B cell (primary cell): ENCODE measurements around the gene ASPHD2. TPM values are rescaled to one million over a fixed set of nuclear protein-coding genes. Genes with fewer than 3 reads are reported as not detected.
A peak's percentile ranks its signal among the peaks of the same experiment; 100 is the strongest.

Source experiments
- ATAC-seq: fragments of 200-7000 bp; cut with Tn5 transposase; one replicate; pipeline ENCODE4 v1.10.0; 2021; ENCODE audit warnings: low read depth, mild to moderate bottlenecking, moderate number of reproducible peaks, moderate library complexity
- CTCF ChIA-PET: fragments of 350-600 bp; sonication (Branson Sonifier 250); formaldehyde crosslinking; loops from one replicate; lab custom pipeline; 2021; ENCODE audit warnings: antibody characterized with exemption, inconsistent platforms; lab: Charles Lee
- POLR2A ChIA-PET: fragments of 350-600 bp; sonication (Branson Sonifier 250); formaldehyde crosslinking; loops from one replicate; lab custom pipeline; 2021; ENCODE audit warnings: antibody characterized with exemption; lab: Charles Lee
- DNase-seq: peaks from one replicate; pipeline ENCODE4 v3.0.0; 2013
- H2AFZ ChIP-seq: 2 replicates; pipeline ENCODE4 v1.6.1; 2012; ENCODE audit warnings: mild to moderate bottlenecking, low read depth, low read length; ENCODE audit not compliant: insufficient read depth, poor library complexity, severe bottlenecking
- H3K27ac ChIP-seq, 2 donors: 1 replicate in 1 of 2; 2 replicates in 1 of 2; pipeline ENCODE4 v1.5.1; 2012 to 2013; ENCODE audit warnings: low read length in 2 of 2, mild to moderate bottlenecking in 2 of 2, moderate library complexity in 1 of 2
- H3K27me3 ChIP-seq, 4 experiments: fragments of 200-600 bp in 1 of 4; sonication (generic) in 1 of 4; replicated peaks in 1 of 4; 1 replicate in 2 of 4; 2 replicates in 2 of 4; pipeline versions ENCODE4 v1.6.1 to v1.7.0; 2013 to 2016; ENCODE audit warnings: low read length in 3 of 4, mild to moderate bottlenecking in 2 of 4, mixed read lengths in 1 of 4, moderate library complexity in 1 of 4; ENCODE audit not compliant: insufficient read depth in 4 of 4, control insufficient read depth in 3 of 4; ENCODE audit errors: control extremely low read depth in 1 of 4
- H3K36me3 ChIP-seq, 2 experiments: replicated peaks in 1 of 2; 1 replicate in 1 of 2; 2 replicates in 1 of 2; pipeline versions ENCODE4 v1.6.1 to v1.7.1; 2013; ENCODE audit warnings: low read length in 1 of 2; ENCODE audit not compliant: insufficient read depth in 2 of 2, control insufficient read depth in 1 of 2; ENCODE audit errors: control extremely low read depth in 1 of 2, extremely low read depth in 1 of 2
- H3K4me1 ChIP-seq, 2 donors: fragments of 200-600 bp in 1 of 2; sonication (generic) in 1 of 2; 1 replicate in 1 of 2; 2 replicates in 1 of 2; pipeline versions ENCODE4 v1.5.1 to v1.6.1; 2013 to 2017; ENCODE audit warnings: low read length in 2 of 2; ENCODE audit not compliant: control insufficient read depth in 2 of 2, insufficient read depth in 2 of 2
- H3K4me2 ChIP-seq: replicated peaks from 2 replicates; pipeline ENCODE3; 2012; ENCODE audit warnings: mild to moderate bottlenecking, low read depth, low read length; ENCODE audit not compliant: poor library complexity, severe bottlenecking
- H3K4me3 ChIP-seq, 5 experiments: fragments of 200-600 bp in 1 of 5; sonication (generic) in 1 of 5; 1 replicate in 3 of 5; 2 replicates in 2 of 5; pipeline versions ENCODE4 v1.5.1 to v1.7.0; 2011 to 2016; ENCODE audit warnings: low read length in 4 of 5, mild to moderate bottlenecking in 4 of 5, low read depth in 2 of 5, control low read depth in 1 of 5, moderate library complexity in 1 of 5; ENCODE audit not compliant: insufficient read depth in 1 of 5; ENCODE audit errors: control extremely low read depth in 1 of 5, extremely low read depth in 1 of 5
- H3K79me2 ChIP-seq: fragments of 200-600 bp; sonication (generic); one replicate; pipeline ENCODE4 v1.6.0; 2016; ENCODE audit warnings: low read length; ENCODE audit not compliant: control insufficient read depth, insufficient read depth
- H3K9ac ChIP-seq: fragments of 200-600 bp; sonication (generic); 2 replicates; pipeline ENCODE4 v1.6.1; 2017; ENCODE audit warnings: mild to moderate bottlenecking, low read length, moderate library complexity
- H3K9me3 ChIP-seq, 3 donors: one replicate each; pipeline versions ENCODE4 v1.6.1 to v1.7.1; 2013; ENCODE audit warnings: low read length in 2 of 3; ENCODE audit not compliant: control insufficient read depth in 2 of 3, insufficient read depth in 1 of 3; ENCODE audit errors: control extremely low read depth in 1 of 3
- H4K20me1 ChIP-seq: 2 replicates; pipeline ENCODE4 v1.6.0; 2012; ENCODE audit warnings: mild to moderate bottlenecking, low read length; ENCODE audit not compliant: insufficient read depth, control insufficient read depth, poor library complexity, severe bottlenecking
- H3K27ac Mint-ChIP-seq: one replicate; pipeline ENCODE4 v1.8.0; 2021; ENCODE audit warnings: mixed read lengths
- H3K27me3 Mint-ChIP-seq: one replicate; pipeline ENCODE4 v1.8.0; 2021; ENCODE audit warnings: mixed read lengths
- H3K4me1 Mint-ChIP-seq: one replicate; pipeline ENCODE4 v1.8.0; 2021; ENCODE audit warnings: mixed read lengths
- H3K4me3 Mint-ChIP-seq: one replicate; pipeline ENCODE4 v1.8.0; 2021; ENCODE audit warnings: mixed read lengths
- H3K9me3 Mint-ChIP-seq: one replicate; pipeline ENCODE4 v1.8.0; 2022; ENCODE audit warnings: mixed read lengths; ENCODE audit not compliant: insufficient read depth
- EZH2 ChIP-seq: IDR thresholded peaks from 2 replicates; pipeline ENCODE4 v1.6.1; 2012; ENCODE audit warnings: borderline replicate concordance, low read depth, mild to moderate bottlenecking, moderate library complexity, low read length; ENCODE audit not compliant: insufficient read depth, poor library complexity, severe bottlenecking
- WGBS: methylation state at CpG from one replicate; pipeline ENCODE4 v1.1.5; 2013; ENCODE audit warnings: missing lambda C conversion rate; ENCODE audit not compliant: insufficient coverage; 5-methylcytosine and 5-hydroxymethylcytosine counted together
- intact Hi-C: fragments of 100-400 bp; cut with micrococcal nuclease; formaldehyde crosslinking; loops from one replicate; pipeline ENCODE4 v1.10.0; 2022
- polyA plus RNA-seq: library from polyadenylated mRNA; depleted of rRNA; stranded (reverse); fragments of >200 nt; gene quantifications from 2 replicates; pipeline ENCODE4 v1.2.3, GENCODE V29; 2012
- total RNA-seq, 2 donors: library from RNA; stranded (reverse); fragments of 120-200 nt in 1 of 2; gene quantifications; 1 replicate in 1 of 2; 2 replicates in 1 of 2; pipeline versions ENCODE4 v1.2.3 to v1.2.4, GENCODE V29; 2013 to 2022
- TF ChIP-seq, protein P1 (sequence below): fragments of 200-600 bp; IDR thresholded peaks from one replicate; pipeline ENCODE4 v1.8.0; 2022; ENCODE audit warnings: antibody characterized with exemption, mild to moderate bottlenecking

ASPHD2 gene
- total and polyA plus RNA-seq, 2 donors (not counting 1 experiment from before 2014, with no cell fraction given), result 5.7 to 7.3 TPM

DNA sequence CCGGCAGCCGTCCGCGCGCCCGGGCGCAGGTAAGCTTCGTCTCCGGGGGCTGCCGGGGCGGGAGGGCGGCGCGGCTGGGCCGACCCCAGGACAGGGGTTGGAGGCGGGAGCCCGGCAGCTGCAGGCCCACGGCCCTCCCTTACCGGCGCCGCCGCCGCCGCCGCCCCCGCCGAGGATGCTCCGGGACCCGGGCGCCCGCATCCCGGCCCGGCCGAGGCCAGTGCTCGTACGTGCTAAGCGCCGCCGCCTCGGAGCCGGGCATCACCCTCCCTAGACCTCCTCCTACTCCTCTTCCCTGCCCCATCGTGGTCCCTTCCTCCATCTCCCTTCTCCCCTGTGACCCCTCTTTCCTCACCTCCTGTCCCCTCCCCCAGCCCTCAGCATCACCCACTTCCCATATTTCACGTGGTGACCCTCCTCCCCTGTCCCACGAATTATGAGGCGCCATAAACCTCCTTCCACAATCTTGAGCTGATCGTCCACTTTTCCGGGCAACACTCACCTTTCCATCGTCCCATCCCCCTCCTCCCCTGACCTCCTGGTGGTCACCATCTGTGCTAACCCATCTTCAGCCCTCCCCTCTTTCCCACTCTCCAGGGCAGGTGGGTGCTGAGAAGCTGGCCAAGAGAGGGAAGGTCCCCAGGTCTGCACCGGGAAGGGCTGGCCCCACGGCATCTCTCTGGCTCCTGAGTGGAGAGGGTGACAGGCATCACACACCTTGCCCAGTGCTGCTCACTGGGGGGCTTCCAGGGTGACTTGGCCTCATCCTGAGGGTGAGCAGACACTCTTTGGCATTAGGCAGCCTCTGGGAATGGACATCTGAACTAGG, 612 bp downstream of the ASPHD2 start:
- Mint-ChIP-seq H3K4me1 (peaks cover 55% of the 10 kb centered on the region), H3K4me3 (peak overlapping the region; percentile 77), H3K27me3 (no peaks in the 10 kb centered on the region), H3K27ac (peak overlapping the region; percentile 86), H3K9me3 (no peaks in the 10 kb centered on the region)
- H3K4me2 ChIP-seq, result peak overlapping the region; percentile 94
- H3K4me1 ChIP-seq, result peaks cover 45 to 48% of the 10 kb centered on the region in 2 donors
- ChIA-PET CTCF (interaction anchor here (0.7 to 3.2 kb wide), 4 partner anchors 31 to 74 kb away, joined by 3 to 19 read pairs (median 4); no protein-coding TSS in a partner anchor), POLR2A (interaction anchor here (0.6 to 2.0 kb wide), 4 partner anchors 9 to 244 kb away, joined by 3 to 10 read pairs (median 4); partner anchors contain the start of genes HPS4 and SRRD)
- peak overlapping the region; percentile 77 for H2AFZ ChIP-seq
- peaks cover 49% of the 10 kb centered on the region for H3K79me2 ChIP-seq
- H3K9me3 ChIP-seq, result peaks cover 0 to 3% (median 0%) of the 10 kb centered on the region in 3 donors
- peak overlapping the region; percentile 30 to 100 (median 56) for H3K4me3 ChIP-seq
- DNase-seq (peak; percentile 54), ATAC-seq (no peak)
- no peaks in the 10 kb centered on the region for H4K20me1 ChIP-seq
- peak overlapping the region; percentile 45 to 74 for H3K27ac ChIP-seq
- peaks cover 2 to 12% of the 10 kb centered on the region in 2 experiments for H3K36me3 ChIP-seq
- peak overlapping the region; percentile 71 for H3K9ac ChIP-seq
- no peaks in the 10 kb centered on the region for H3K27me3 ChIP-seq
- intact Hi-C loops, result loop anchor here (1.0 to 2.0 kb wide), 3 partner anchors 135 to 243 kb away; partner anchors contain the start of gene TPST2
- WGBS, result 6% methylated on average over 50 of the region's 50 CpGs
- TF ChIP-seq, protein P1, sequence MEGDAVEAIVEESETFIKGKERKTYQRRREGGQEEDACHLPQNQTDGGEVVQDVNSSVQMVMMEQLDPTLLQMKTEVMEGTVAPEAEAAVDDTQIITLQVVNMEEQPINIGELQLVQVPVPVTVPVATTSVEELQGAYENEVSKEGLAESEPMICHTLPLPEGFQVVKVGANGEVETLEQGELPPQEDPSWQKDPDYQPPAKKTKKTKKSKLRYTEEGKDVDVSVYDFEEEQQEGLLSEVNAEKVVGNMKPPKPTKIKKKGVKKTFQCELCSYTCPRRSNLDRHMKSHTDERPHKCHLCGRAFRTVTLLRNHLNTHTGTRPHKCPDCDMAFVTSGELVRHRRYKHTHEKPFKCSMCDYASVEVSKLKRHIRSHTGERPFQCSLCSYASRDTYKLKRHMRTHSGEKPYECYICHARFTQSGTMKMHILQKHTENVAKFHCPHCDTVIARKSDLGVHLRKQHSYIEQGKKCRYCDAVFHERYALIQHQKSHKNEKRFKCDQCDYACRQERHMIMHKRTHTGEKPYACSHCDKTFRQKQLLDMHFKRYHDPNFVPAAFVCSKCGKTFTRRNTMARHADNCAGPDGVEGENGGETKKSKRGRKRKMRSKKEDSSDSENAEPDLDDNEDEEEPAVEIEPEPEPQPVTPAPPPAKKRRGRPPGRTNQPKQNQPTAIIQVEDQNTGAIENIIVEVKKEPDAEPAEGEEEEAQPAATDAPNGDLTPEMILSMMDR, result no peak
- no peak for TF ChIP-seq EZH2
